HepG2 (cell line): Measurements from ENCODE around the gene PIP5K1A. TPM values are rescaled to one million over a fixed set of nuclear protein-coding genes. Genes with fewer than 3 reads are reported as not detected.

ENCODE experiments used
- ATF2 ChIP-seq: sonication (generic); formaldehyde crosslinking; IDR thresholded peaks from 2 replicates; pipeline ENCODE4 v1.4.0; 2020; ENCODE audit warnings: missing genetic modification reagents
- CENPX ChIP-seq: sonication (generic); formaldehyde crosslinking; IDR thresholded peaks from 2 replicates; pipeline ENCODE4 v1.9.0; 2021; ENCODE audit warnings: mild to moderate bottlenecking, missing genetic modification reagents, moderate library complexity
- EHMT2 ChIP-seq: fragments of 200-600 bp; sonication (generic); IDR thresholded peaks from 2 replicates; pipeline ENCODE4 v1.7.0; 2017; ENCODE audit warnings: antibody characterized with exemption, low read depth, low read length, borderline replicate concordance
- ERF ChIP-seq: IDR thresholded peaks from 2 replicates; pipeline ENCODE4 v1.6.1; 2018; ENCODE audit warnings: missing biosample characterization, missing genetic modification reagents
- GATA4 ChIP-seq: sonication (generic); IDR thresholded peaks from 2 replicates; pipeline ENCODE4 v1.6.1; 2016; ENCODE audit warnings: antibody characterized with exemption, low read depth, borderline replicate concordance
- HES4 ChIP-seq: sonication (generic); formaldehyde crosslinking; IDR thresholded peaks from 2 replicates; pipeline ENCODE4 v1.9.0; 2021; ENCODE audit warnings: mild to moderate bottlenecking, missing genetic modification reagents, borderline replicate concordance
- HOXA7 ChIP-seq: sonication (generic); formaldehyde crosslinking; IDR thresholded peaks from 2 replicates; pipeline ENCODE4 v1.8.1; 2022; ENCODE audit warnings: mild to moderate bottlenecking, missing genetic modification reagents, moderate library complexity
- NCOR1 ChIP-seq: fragments of 200-600 bp; sonication (generic); IDR thresholded peaks from 2 replicates; pipeline ENCODE4 v1.7.0; 2017; ENCODE audit warnings: antibody characterized with exemption, low read length, borderline replicate concordance
- SIN3B ChIP-seq: fragments of 150-350 bp; IDR thresholded peaks from 2 replicates; pipeline ENCODE4 v1.6.1; 2014; ENCODE audit warnings: low read length
- SMAD3 ChIP-seq: sonication (generic); formaldehyde crosslinking; IDR thresholded peaks from 2 replicates; pipeline ENCODE4 v1.4.0; 2020; ENCODE audit warnings: missing genetic modification reagents
- TEF ChIP-seq: sonication (generic); formaldehyde crosslinking; IDR thresholded peaks from 2 replicates; pipeline ENCODE4 v1.5.0; 2020; ENCODE audit warnings: missing genetic modification reagents
- ZBTB34 ChIP-seq: sonication (generic); formaldehyde crosslinking; IDR thresholded peaks from 2 replicates; pipeline ENCODE4 v1.8.0; 2022; ENCODE audit warnings: mild to moderate bottlenecking, missing genetic modification reagents
- ZFX ChIP-seq: sonication (generic); formaldehyde crosslinking; IDR thresholded peaks from 2 replicates; pipeline ENCODE4 v1.4.0; 2020; ENCODE audit warnings: mild to moderate bottlenecking, low read depth, missing genetic modification reagents, moderate library complexity
- ZNF225 ChIP-seq: sonication (generic); formaldehyde crosslinking; IDR thresholded peaks from 2 replicates; pipeline ENCODE4 v1.4.0; 2020; ENCODE audit warnings: mild to moderate bottlenecking, missing genetic modification reagents
- ZNF280B ChIP-seq: sonication (generic); formaldehyde crosslinking; IDR thresholded peaks from 2 replicates; pipeline ENCODE4 v1.5.0; 2020; ENCODE audit warnings: missing genetic modification reagents, mild to moderate bottlenecking, borderline replicate concordance
- ZNF550 ChIP-seq: sonication (generic); formaldehyde crosslinking; IDR thresholded peaks from 2 replicates; pipeline ENCODE4 v1.4.0; 2020; ENCODE audit warnings: mild to moderate bottlenecking, missing genetic modification reagents, borderline replicate concordance
- ZNF660 ChIP-seq: sonication (generic); formaldehyde crosslinking; IDR thresholded peaks from 2 replicates; pipeline ENCODE4 v1.5.1; 2020; ENCODE audit warnings: mild to moderate bottlenecking, low read depth, missing genetic modification reagents, borderline replicate concordance
- ZNF713 ChIP-seq: sonication (generic); formaldehyde crosslinking; IDR thresholded peaks from 2 replicates; pipeline ENCODE4 v1.4.0; 2020; ENCODE audit warnings: mild to moderate bottlenecking, missing genetic modification reagents
- polyA plus RNA-seq, 8 experiments: library from polyadenylated mRNA; depleted of rRNA in 3 of 8; stranded (reverse) in 7 of 8; unstranded in 1 of 8; fragments of >200 nt; fragmentation: Illumina TruSeq in 4 of 8; extraction: Trizol in 4 of 8; gene quantifications; 2 replicates each; pipeline versions ENCODE4 v1.2.1 to v1.2.3, GENCODE V29; 2011 to 2016; ENCODE audit warnings: low read depth in 4 of 8, missing spikeins in 1 of 8, mixed read lengths in 1 of 8; ENCODE audit not compliant: insufficient read depth in 1 of 8
- total RNA-seq, 5 experiments: library from RNA; depleted of rRNA; stranded (reverse); fragments of >200 nt; fragmentation: Illumina TruSeq; extraction: Trizol; gene quantifications; 2 replicates each; pipeline ENCODE4 v1.2.3, GENCODE V29; 2016; ENCODE audit warnings: low read depth in 1 of 5
- TF ChIP-seq, protein P1 (sequence below): sonication (generic); formaldehyde crosslinking; IDR thresholded peaks from 2 replicates; pipeline ENCODE4 v1.4.0; 2020; ENCODE audit warnings: mild to moderate bottlenecking, missing genetic modification reagents, borderline replicate concordance
- TF ChIP-seq, protein P2 (sequence below): sonication (generic); formaldehyde crosslinking; IDR thresholded peaks from 2 replicates; pipeline ENCODE4 v1.4.0; 2020; ENCODE audit warnings: missing genetic modification reagents

Gene PIP5K1A
- total and polyA plus RNA-seq, 2 of the 13 experiments (the other 11 are each of a cell fraction or from before 2014, with no cell fraction given) = 45.3 to 65.1 TPM

- no peak for TF ChIP-seq ATF2 (CRISPR knock-in tag)
- TF ChIP-seq HES4 (CRISPR knock-in tag) = 0 out of 2 replicates have a peak, but pooled peaks have one; percentile 46
- no peak for TF ChIP-seq SIN3B
- no peak for TF ChIP-seq GATA4
- no peak for TF ChIP-seq CENPX (CRISPR knock-in tag)
- TF ChIP-seq HOXA7 (CRISPR knock-in tag) = no peak
- TF ChIP-seq ZBTB34 (CRISPR knock-in tag) = no peak
- TF ChIP-seq ZFX (CRISPR knock-in tag) = peak; percentile 88
- TF ChIP-seq ZNF660 (CRISPR knock-in tag) = no peak
- TF ChIP-seq ZNF550 (CRISPR knock-in tag) = no peak
- TF ChIP-seq, protein P1, sequence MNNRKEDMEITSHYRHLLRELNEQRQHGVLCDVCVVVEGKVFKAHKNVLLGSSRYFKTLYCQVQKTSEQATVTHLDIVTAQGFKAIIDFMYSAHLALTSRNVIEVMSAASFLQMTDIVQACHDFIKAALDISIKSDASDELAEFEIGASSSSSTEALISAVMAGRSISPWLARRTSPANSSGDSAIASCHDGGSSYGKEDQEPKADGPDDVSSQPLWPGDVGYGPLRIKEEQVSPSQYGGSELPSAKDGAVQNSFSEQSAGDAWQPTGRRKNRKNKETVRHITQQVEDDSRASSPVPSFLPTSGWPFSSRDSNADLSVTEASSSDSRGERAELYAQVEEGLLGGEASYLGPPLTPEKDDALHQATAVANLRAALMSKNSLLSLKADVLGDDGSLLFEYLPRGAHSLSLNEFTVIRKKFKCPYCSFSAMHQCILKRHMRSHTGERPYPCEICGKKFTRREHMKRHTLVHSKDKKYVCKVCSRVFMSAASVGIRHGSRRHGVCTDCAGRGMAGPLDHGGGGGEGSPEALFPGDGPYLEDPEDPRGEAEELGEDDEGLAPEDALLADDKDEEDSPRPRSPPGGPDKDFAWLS (CRISPR knock-in tag) = no peak
- TF ChIP-seq SMAD3 (CRISPR knock-in tag) = peak; percentile 44
- peak; percentile 39; the same call in 1 of the 2 replicates for TF ChIP-seq NCOR1
- no peak for TF ChIP-seq EHMT2
- TF ChIP-seq, protein P2, sequence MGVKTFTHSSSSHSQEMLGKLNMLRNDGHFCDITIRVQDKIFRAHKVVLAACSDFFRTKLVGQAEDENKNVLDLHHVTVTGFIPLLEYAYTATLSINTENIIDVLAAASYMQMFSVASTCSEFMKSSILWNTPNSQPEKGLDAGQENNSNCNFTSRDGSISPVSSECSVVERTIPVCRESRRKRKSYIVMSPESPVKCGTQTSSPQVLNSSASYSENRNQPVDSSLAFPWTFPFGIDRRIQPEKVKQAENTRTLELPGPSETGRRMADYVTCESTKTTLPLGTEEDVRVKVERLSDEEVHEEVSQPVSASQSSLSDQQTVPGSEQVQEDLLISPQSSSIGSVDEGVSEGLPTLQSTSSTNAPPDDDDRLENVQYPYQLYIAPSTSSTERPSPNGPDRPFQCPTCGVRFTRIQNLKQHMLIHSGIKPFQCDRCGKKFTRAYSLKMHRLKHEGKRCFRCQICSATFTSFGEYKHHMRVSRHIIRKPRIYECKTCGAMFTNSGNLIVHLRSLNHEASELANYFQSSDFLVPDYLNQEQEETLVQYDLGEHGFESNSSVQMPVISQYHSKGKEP = no peak
- TF ChIP-seq ZNF225 (CRISPR knock-in tag) = no peak
- no peak; the same call in 1 of the 2 replicates for TF ChIP-seq TEF (CRISPR knock-in tag)
- TF ChIP-seq ZNF713 (CRISPR knock-in tag) = no peak
- peak; percentile 45; the same call in 1 of the 2 replicates for TF ChIP-seq ERF (CRISPR knock-in tag)
- peak; percentile 60; the same call in 1 of the 2 replicates for TF ChIP-seq ZNF280B (CRISPR knock-in tag)
Observed at GRCh38 chr1:151198254-151199127, at the start of gene PIP5K1A (continued).
